Measurements from ENCODE around the gene TROAP.
"Not testable (repeated sequence)": the region's sequence is repeated elsewhere in the genome, so short reads cannot be mapped to it uniquely, and the experiment has no call there.

The TROAP gene

GRCh38 chr12:49369411-49370145 lies 46.5 kb downstream of the TROAP start:
- peak; percentile 49 for DNase-seq

DNA sequence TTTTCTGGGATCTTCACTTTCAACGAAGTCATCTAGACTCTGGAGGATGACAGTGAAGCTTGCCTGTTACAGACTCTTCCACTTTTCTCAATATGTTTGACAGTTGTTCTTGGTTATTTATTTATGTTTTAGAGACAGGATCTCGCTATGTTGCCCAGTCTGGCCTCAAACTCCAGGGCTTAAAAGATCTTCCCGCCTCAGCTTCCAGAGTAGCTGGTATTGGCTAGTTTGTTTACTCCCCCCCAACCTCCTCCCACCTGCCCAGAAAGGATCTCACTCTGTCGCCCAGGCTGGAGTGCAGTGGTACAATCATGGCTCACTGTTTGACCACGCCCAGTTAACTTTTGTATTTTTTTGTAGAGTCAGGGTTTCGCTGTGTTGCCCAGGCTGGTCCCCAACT lies 47.5 kb downstream of the TROAP start:
- DNase-seq, result no peak

DNA sequence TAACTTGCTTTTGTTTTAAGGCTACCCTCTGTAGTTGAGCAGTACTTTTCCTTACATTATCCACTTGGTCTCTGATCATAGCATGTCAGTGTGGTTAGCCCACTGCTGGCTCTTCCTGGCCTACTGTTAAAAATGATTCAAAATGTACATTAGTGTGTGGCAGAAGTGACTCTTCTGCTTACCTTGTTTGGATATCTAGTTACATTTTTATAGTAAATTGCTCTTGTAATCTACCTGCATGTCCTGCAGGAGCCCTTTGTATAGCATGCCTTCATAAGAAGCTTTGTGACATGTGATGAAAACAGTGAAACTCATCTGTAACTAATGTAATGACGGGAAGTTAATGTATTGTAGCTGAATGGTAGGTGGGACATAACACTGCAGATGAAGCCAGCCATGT lies 52.4 kb downstream of the TROAP start:
- no peak for DNase-seq

- no peak for DNase-seq
Observed at GRCh38 chr12:49377386-49377785, 54.3 kb downstream of the TROAP start.

DNA sequence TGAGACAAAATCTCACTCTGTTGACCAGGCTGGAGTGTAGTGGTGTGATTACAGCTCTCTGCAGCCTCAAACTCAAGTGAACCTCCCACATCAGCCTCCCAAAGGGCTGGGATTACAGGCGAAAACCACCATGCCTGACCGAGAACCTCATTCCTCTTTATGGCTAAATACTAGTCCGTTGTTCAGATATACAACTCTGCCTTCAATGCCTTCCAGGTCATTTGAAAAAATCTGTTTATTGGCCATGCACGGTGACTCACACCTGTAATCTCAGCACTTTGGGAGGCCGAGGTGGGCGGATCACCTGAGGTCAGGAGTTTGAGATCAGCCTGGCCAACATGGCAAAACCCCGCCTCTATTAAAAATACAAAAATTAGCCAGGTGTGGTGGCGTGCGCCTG lies 57.1 kb downstream of the TROAP start:
- not testable (repeated sequence) for DNase-seq

All from suppressor macrophage treated with lipopolysaccharide for 4 hours (primary cell).